GM19463 (cell line): ENCODE data around the gene JARID2.
A peak's percentile ranks its signal among the peaks of the same experiment; 100 is the strongest.

Source experiments
- ATAC-seq: cut with Tn5 transposase; IDR thresholded peaks from one replicate; pipeline ENCODE4 v1.9.1; 2021; ENCODE audit warnings: mild to moderate bottlenecking, moderate library complexity; ENCODE audit not compliant: unreplicated experiment

JARID2 gene

GRCh38 chr6:15452182-15452941, 206.5 kb downstream of the JARID2 start:
- ATAC-seq = no peak

- no peak for ATAC-seq
Observed at GRCh38 chr6:15453186-15453585, 207.3 kb downstream of the JARID2 start.

- ATAC-seq = no peak
Observed at GRCh38 chr6:15453622-15454021, 207.8 kb downstream of the JARID2 start.

DNA sequence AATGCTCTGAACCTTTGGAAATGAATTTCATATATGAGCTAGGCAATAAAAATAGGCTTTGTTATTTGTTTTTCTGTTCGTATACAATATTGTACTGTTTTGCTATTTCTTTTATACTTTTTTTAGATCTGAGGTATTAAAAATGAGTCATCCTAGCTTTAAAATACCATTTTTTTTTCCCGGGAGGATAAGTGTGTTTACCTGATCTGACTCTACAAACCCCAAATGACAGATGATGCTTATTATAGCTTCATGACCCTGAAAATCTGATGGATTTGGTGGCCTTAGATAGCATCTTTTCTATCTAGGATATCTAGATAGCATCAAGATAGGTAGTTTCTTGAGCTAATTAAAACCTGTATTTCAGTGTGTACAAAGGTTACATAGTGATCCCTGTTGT, 210.6 kb downstream of the JARID2 start:
- no peak for ATAC-seq

- no peak for ATAC-seq
Observed at GRCh38 chr6:15457121-15457650, 211.3 kb downstream of the JARID2 start.

- ATAC-seq = peak; percentile 83
Observed at GRCh38 chr6:15458021-15458459, 212.2 kb downstream of the JARID2 start.

- no peak for ATAC-seq
Observed at GRCh38 chr6:15460110-15460727, 214.3 kb downstream of the JARID2 start.

DNA sequence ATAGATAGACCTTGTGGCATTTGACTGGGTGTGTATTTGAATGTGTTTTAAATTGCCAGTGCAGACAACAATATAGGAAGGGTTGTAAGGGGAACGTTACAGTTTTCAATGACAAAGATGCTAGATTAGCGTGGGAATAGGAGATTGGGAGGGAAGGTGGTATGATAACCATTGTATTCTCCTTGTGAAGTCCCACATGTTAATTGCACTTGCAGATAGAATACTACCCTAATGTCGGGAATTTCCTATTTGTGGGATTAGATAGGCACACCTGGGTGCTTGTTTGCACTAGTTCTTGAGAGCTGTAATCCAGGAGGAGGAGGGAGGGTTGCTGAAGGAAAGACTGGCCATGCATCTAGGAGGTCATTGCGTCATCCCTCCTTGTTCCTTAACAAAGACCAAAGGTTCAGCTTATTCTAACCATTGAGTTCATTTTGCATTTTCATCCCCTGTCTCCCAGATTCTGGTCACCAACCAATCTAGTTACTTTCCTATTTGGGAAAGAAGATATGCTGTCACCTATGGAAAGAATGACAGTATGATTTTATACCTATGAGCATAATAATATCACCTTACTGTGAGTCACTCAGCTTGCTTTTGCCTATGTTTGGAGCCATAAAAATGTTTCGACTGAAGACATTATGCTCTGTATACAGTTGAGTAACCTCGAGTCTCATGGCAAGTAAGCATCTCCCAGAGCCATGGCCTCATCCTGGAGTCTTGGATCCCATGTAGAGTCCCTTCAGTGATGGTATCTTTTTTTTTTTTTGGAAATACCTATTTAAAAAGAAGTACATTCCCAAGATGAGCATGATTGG, 215.5 kb downstream of the JARID2 start:
- no peak for ATAC-seq

DNA sequence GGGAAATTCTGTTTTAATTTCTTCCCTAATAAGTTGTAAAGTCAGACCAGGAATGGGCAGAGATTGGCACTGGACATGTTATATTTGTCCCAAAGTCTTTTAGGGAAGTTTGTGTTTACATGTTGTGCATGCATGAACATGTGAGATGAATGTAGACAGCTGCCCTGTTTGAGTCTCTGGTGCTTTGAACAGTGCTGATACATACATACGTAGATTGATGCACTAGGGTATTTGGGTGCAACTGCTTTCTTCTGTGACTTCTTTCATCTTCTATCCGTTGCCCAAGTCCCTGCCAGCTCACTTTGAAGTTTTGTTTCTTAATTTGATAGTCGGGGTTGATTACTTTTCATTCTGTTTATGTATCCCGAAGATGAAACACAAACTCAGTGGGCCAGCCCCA, 216.4 kb downstream of the JARID2 start:
- no peak for ATAC-seq

DNA sequence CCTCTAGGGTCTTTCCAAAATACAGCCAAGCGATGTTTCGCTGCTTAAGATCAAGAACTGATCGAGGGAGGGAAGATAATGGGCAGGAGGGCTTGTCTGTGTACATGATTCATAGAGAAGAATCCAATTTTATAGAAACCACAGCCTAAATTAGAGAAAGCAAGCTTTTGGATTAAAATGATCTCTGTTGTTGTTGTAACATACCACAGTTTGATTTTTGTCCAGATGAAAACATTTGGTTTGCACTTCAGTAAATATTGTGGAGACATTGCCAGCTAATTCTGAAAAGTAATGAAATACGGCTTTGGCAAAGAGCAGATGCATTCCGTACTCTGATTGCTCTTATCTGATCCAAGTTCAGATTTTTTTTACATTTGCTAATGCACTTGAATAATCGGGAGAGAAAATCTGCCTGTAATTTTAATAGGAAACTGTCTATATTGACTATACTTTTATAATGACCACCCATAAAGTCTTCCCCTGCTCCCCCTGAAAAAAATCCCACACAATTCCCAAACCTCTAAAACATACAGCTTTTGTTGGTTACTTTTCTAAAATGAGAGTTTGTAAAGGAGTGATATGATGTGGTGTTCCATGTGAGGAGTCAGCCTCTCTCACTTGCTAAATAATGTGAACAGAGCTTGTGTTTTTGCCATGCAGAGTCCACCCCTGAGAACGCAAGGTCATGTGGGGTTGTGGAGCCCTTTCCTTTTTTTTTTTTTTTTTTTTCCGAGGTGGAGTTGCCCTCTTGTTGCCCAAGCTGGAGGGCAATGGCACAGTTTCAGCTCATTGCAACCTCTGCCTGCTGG, 217.1 kb downstream of the JARID2 start:
- no peak for ATAC-seq

- no peak for ATAC-seq
Observed at GRCh38 chr6:15464211-15464725, 218.4 kb downstream of the JARID2 start.

DNA sequence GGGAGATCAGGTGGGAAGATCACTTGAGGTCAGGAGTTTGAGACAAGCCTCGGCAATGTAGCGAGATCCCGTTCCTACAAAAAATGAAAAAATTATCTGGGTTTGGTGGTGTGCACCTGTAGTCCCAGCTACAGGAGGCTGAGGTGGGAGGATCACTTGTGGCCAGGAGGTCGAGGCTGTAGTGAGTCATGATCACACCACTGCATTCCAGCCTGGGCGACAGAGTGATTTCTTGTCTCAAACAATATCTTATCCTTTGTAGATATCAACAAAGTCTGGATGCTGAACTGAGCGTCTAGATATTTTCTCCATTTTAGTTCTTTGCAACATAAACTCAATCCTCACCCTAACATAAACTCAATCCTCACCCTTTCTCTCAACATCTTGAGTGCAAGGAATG, 219.3 kb downstream of the JARID2 start:
- ATAC-seq = no peak

DNA sequence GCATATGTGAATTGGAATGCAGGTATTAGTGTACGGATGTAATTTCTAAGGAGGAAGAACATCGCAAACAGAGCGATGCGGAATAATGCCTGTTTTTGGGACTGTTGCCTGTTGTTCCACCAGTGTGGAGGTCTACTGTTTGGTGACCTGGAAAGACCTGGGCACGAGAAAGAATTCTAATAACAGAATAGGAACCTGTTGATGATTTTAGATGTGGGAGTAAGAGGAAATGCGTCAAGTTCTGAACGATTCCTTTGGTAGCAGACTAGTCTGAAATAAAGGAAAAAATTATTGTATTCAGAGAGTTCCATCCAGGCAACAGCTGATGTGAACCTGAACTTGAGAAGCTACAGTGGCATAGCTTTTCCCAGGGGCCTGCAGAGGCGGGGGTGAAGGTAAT, 224.9 kb downstream of the JARID2 start:
- ATAC-seq = no peak

DNA sequence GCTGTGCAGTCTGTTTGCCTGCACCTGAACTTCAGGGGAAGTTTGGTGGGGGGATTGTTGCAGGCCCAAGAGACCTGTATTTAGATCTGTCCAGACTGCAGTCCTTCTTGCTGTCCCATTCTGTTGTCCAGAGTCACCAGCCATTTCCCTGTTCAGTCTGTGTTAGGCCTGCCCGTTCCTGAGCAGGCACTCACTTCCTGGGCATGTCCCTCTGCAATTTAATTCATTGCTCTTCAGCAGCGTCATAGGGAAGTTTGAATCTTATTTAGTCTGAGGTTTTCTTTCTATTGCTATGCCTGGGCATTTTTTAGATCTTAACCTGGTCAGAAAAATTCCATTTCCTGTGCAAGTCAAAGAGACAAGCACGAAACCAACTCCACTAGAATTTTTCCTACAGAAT, 226.8 kb downstream of the JARID2 start:
- ATAC-seq = no peak

GRCh38 chr6:15473174-15473573, 227.3 kb downstream of the JARID2 start:
- no peak for ATAC-seq

DNA sequence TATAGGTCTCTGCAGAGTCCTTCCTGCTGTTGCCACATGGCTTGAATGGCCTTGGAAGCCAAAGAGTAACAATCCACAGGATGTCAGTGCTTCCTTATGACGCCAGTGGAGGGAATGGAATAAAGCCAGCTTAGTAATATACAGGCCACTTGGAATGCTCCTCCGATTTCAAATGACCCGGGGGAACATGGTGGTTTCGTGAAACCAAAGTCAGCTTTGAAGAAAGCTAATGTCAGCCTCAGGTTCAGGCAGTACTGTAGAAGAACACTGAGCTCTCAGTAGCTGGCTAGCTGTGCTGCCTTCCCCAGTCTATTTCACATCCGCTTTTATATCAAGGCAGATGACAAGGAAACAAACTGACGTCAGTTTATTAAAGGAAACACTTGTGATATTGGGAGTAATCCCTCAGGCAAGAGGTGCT, 227.9 kb downstream of the JARID2 start:
- no peak for ATAC-seq

DNA sequence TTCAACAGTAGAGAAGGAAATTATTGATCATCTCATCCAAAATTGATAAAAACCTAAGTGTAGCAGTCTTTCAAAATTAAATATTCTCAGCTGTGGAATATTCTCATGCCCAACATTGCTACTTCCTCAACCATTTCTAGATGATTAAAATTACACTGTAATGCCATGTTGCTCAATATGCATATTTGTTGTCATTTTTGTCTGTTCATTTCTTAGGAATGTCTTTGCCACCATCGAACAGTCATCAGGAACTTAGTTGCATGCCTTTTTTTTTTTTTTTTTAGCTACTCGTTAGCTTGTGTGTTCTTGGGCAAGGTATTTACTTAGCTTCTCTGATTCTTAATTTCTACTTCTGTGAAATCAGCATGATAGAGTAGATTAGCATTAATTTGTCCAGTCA, 228.3 kb downstream of the JARID2 start:
- ATAC-seq = no peak

- no peak for ATAC-seq
Observed at GRCh38 chr6:15475261-15475660, 229.4 kb downstream of the JARID2 start.

DNA sequence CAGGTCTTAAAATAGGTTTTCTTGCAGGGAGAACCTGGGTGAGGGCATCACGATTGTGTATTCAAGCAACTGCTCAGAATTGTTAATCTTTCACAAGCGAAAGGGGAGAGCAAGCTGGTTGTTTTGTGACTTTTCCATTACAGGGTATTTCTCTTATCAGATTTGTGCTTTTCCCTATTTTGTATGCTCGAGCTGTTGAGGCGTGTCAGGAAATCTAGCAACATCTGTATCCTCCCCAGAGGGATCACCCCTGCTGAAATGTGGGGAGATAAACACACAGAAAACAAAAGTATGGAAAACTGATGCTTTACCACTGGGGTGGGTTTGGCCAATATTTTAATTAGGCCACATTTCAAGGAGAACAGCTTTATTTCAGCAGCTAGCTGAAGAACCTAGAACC, 230.0 kb downstream of the JARID2 start:
- no peak for ATAC-seq

- ATAC-seq = no peak
Observed at GRCh38 chr6:15476631-15477380, 230.9 kb downstream of the JARID2 start.
